HEK293 (cell line): ENCODE data around the gene ZBTB37.

Experiments
- CTCF ChIA-PET: fragments of 350-600 bp; formaldehyde crosslinking; extraction: SDS; loops from one replicate; lab custom pipeline; 2021; ENCODE audit warnings: antibody characterized with exemption; lab: Yijun Ruan, JAX
- POLR2A ChIA-PET: fragments of 300-600 bp; formaldehyde crosslinking; extraction: SDS; loops from one replicate; lab custom pipeline; 2020; ENCODE audit warnings: antibody characterized with exemption, inconsistent platforms; lab: Yijun Ruan, JAX
- H3K27ac ChIP-seq: fragments of 200-500 bp; sonication (Bioruptor generic); 2 replicates; pipeline ENCODE4 v1.5.1; 2014; ENCODE audit warnings: low read depth, low read length, control low read depth, inconsistent platforms; ENCODE audit errors: extremely low read depth
- H3K36me3 ChIP-seq, 2 experiments: fragments of 200-500 bp in 1 of 2; sonication (Bioruptor generic) in 1 of 2; 1 replicate in 1 of 2; 2 replicates in 1 of 2; pipeline ENCODE4 v1.5.1; 2014 to 2017; ENCODE audit warnings: inconsistent platforms in 2 of 2, low read length in 2 of 2; ENCODE audit not compliant: control insufficient read depth in 2 of 2, insufficient read depth in 1 of 2
- H3K4me1 ChIP-seq: fragments of 200-500 bp; sonication (Bioruptor generic); 2 replicates; pipeline ENCODE4 v1.5.1; 2014; ENCODE audit warnings: mild to moderate bottlenecking, low read length, inconsistent platforms; ENCODE audit not compliant: control insufficient read depth, insufficient read depth
- H3K4me3 ChIP-seq: 2 replicates; pipeline ENCODE4 v1.5.1; 2011; ENCODE audit warnings: low read depth, mild to moderate bottlenecking, control low read depth, low read length, moderate library complexity
- H3K9me3 ChIP-seq: fragments of 200-500 bp; sonication (Bioruptor generic); 2 replicates; pipeline ENCODE4 v1.5.1; 2014; ENCODE audit warnings: low read depth, low read length, inconsistent platforms; ENCODE audit not compliant: control insufficient read depth, insufficient read depth
- GLIS2 ChIP-seq: fragments of 450-650 bp; formaldehyde crosslinking; IDR thresholded peaks from 2 replicates; pipeline ENCODE4 v1.5.1; 2016; ENCODE audit warnings: missing biosample characterization, missing genetic modification characterization
- KLF8 ChIP-seq: fragments of 450-650 bp; formaldehyde crosslinking; IDR thresholded peaks from 2 replicates; pipeline ENCODE4 v1.5.1; 2016; ENCODE audit warnings: missing biosample characterization, missing genetic modification characterization
- MEIS1 ChIP-seq: sonication (generic); formaldehyde crosslinking; IDR thresholded peaks from 2 replicates; pipeline ENCODE4 v1.8.1; 2022; ENCODE audit warnings: missing genetic modification reagents, mild to moderate bottlenecking, borderline replicate concordance
- OSR2 ChIP-seq: fragments of 450-650 bp; formaldehyde crosslinking; IDR thresholded peaks from 2 replicates; pipeline ENCODE4 v1.5.1; 2016; ENCODE audit warnings: missing biosample characterization, missing genetic modification characterization
- OVOL3 ChIP-seq: fragments of 450-650 bp; formaldehyde crosslinking; IDR thresholded peaks from 2 replicates; pipeline ENCODE4 v1.5.1; 2016; ENCODE audit warnings: missing biosample characterization, missing genetic modification characterization
- PRDM1 ChIP-seq: fragments of 450-650 bp; formaldehyde crosslinking; IDR thresholded peaks from 2 replicates; pipeline ENCODE4; 2016; ENCODE audit warnings: missing biosample characterization, missing genetic modification characterization
- SCRT1 ChIP-seq: fragments of 450-650 bp; formaldehyde crosslinking; IDR thresholded peaks from 2 replicates; pipeline ENCODE4 v1.5.1; 2016; ENCODE audit warnings: missing biosample characterization, missing genetic modification characterization, borderline replicate concordance
- ZFP69B ChIP-seq: fragments of 450-650 bp; formaldehyde crosslinking; IDR thresholded peaks from 2 replicates; pipeline ENCODE4 v1.5.1; 2016; ENCODE audit warnings: missing biosample characterization, missing genetic modification characterization
- ZNF121 ChIP-seq: fragments of 450-650 bp; formaldehyde crosslinking; IDR thresholded peaks from 2 replicates; pipeline ENCODE4 v1.5.1; 2016; ENCODE audit warnings: missing biosample characterization, missing genetic modification characterization
- ZNF202 ChIP-seq: fragments of 450-650 bp; formaldehyde crosslinking; IDR thresholded peaks from 2 replicates; pipeline ENCODE4 v1.5.1; 2016; ENCODE audit warnings: missing biosample characterization, missing genetic modification characterization, borderline replicate concordance
- ZNF302 ChIP-seq: fragments of 450-650 bp; formaldehyde crosslinking; IDR thresholded peaks from 2 replicates; pipeline ENCODE4 v1.5.1; 2016; ENCODE audit warnings: missing biosample characterization, missing genetic modification characterization, low read depth
- ZNF366 ChIP-seq: fragments of 450-650 bp; formaldehyde crosslinking; conservative IDR thresholded peaks from 2 replicates; pipeline ENCODE4 v1.5.1; 2016; ENCODE audit warnings: missing biosample characterization, missing genetic modification characterization
- ZNF48 ChIP-seq: fragments of 450-650 bp; formaldehyde crosslinking; IDR thresholded peaks from 2 replicates; pipeline ENCODE4 v1.5.1; 2016; ENCODE audit warnings: missing biosample characterization, missing genetic modification characterization
- ZNF600 ChIP-seq: fragments of 450-650 bp; formaldehyde crosslinking; IDR thresholded peaks from 2 replicates; pipeline ENCODE4 v1.5.1; 2016; ENCODE audit warnings: missing biosample characterization, missing genetic modification characterization
- ZNF610 ChIP-seq: fragments of 450-650 bp; formaldehyde crosslinking; IDR thresholded peaks from 2 replicates; pipeline ENCODE4 v1.5.1; 2016; ENCODE audit warnings: missing biosample characterization, missing genetic modification characterization, borderline replicate concordance
- ZNF792 ChIP-seq: fragments of 450-650 bp; formaldehyde crosslinking; IDR thresholded peaks from 2 replicates; pipeline ENCODE4 v1.5.1; 2016; ENCODE audit warnings: missing biosample characterization, missing genetic modification characterization
- TF ChIP-seq, protein P1 (sequence below): fragments of 450-650 bp; formaldehyde crosslinking; IDR thresholded peaks from 2 replicates; pipeline ENCODE4 v1.5.1; 2016; ENCODE audit warnings: missing biosample characterization, missing genetic modification characterization
- TF ChIP-seq, protein P2 (sequence below): fragments of 450-650 bp; formaldehyde crosslinking; optimal IDR thresholded peaks from 2 replicates; pipeline ENCODE3; 2016; ENCODE audit warnings: missing biosample characterization, mild to moderate bottlenecking, missing genetic modification characterization
- TF ChIP-seq, protein P3 (sequence below): fragments of 450-650 bp; formaldehyde crosslinking; IDR thresholded peaks from 2 replicates; pipeline ENCODE4 v1.5.1; 2016; ENCODE audit warnings: missing biosample characterization, missing genetic modification characterization
- TF ChIP-seq, protein P4 (sequence below): fragments of 450-650 bp; formaldehyde crosslinking; IDR thresholded peaks from 2 replicates; pipeline ENCODE4 v1.5.1; 2016; ENCODE audit warnings: missing biosample characterization, missing genetic modification characterization

The ZBTB37 gene

DNA sequence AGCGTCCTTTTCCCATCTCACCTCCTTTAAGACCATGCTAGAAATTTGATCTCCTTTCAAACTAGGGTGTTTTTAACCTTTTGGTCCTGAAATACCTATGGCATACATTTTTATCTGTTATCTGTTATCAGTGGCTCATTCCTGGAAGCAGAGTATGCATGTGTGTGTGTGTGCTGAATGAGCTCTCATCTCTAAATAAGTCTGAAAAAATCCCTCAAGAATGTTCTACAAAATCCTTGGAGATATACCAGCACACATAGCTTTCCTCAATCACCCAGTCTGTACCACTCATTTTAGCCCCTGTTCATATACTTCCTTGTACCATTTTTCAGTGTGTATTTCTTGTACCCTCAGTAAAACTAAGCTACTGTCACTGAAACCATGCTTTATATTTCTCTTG lies 49.7 kb upstream of the ZBTB37 start:
- ChIA-PET POLR2A (interaction anchor here (1.0 kb wide), 1 partner anchor 50 kb away, joined by 3 read pairs; the partner anchor contains the start of genes GAS5 and ZBTB37), CTCF (interaction anchor here (0.6 to 1.1 kb wide), 2 partner anchors 249 to 340 kb away, joined by 3 read pairs; no protein-coding TSS in a partner anchor)
- peaks cover 10 to 21% of the 10 kb centered on the region in 2 experiments; a peak in 2 of 3 replicates for H3K36me3 ChIP-seq
- H3K4me3 ChIP-seq = no peak overlapping the region
- no peaks in the 10 kb centered on the region for H3K9me3 ChIP-seq
- H3K4me1 ChIP-seq = no peaks in the 10 kb centered on the region; the same call in 1 of the 2 replicates
- no peak overlapping the region for H3K27ac ChIP-seq
- TF ChIP-seq OVOL3 (tag by site-specific recombination) (no peak), ZNF366 (no peak), KLF8 (tag by site-specific recombination) (no peak), ZNF610 (tag by site-specific recombination) (no peak), MEIS1 (CRISPR knock-in tag) (no peak)
- TF ChIP-seq, protein P1, sequence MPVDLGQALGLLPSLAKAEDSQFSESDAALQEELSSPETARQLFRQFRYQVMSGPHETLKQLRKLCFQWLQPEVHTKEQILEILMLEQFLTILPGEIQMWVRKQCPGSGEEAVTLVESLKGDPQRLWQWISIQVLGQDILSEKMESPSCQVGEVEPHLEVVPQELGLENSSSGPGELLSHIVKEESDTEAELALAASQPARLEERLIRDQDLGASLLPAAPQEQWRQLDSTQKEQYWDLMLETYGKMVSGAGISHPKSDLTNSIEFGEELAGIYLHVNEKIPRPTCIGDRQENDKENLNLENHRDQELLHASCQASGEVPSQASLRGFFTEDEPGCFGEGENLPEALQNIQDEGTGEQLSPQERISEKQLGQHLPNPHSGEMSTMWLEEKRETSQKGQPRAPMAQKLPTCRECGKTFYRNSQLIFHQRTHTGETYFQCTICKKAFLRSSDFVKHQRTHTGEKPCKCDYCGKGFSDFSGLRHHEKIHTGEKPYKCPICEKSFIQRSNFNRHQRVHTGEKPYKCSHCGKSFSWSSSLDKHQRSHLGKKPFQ (tag by site-specific recombination) = no peak

DNA sequence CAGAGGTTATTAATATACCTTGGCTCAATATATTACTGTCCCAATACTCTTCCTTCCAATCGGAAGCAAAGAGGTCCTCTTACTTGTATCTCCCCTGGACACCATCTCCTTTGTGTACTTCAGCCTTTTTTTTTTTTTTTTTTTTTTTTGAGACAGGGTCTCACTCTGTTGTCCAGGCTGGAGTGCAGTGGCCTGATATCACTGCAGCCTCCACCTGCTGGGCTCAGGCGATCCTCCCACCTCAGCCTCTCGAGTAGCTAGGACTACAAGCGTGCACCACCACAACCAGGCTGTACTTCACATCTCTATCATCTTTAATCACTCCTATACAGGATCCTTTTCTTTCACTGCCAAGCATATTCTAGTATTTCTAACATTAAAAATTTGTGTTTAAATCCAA lies 46.5 kb upstream of the ZBTB37 start:
- no peaks in the 10 kb centered on the region; the same call in 1 of the 2 replicates for H3K4me1 ChIP-seq
- no peaks in the 10 kb centered on the region for H3K9me3 ChIP-seq
- peaks cover 10 to 21% of the 10 kb centered on the region in 2 experiments; a peak in 2 of 3 replicates for H3K36me3 ChIP-seq
- H3K4me3 ChIP-seq = no peak overlapping the region
- no peak overlapping the region for H3K27ac ChIP-seq
- POLR2A ChIA-PET = no interaction called here
- TF ChIP-seq, protein P2, sequence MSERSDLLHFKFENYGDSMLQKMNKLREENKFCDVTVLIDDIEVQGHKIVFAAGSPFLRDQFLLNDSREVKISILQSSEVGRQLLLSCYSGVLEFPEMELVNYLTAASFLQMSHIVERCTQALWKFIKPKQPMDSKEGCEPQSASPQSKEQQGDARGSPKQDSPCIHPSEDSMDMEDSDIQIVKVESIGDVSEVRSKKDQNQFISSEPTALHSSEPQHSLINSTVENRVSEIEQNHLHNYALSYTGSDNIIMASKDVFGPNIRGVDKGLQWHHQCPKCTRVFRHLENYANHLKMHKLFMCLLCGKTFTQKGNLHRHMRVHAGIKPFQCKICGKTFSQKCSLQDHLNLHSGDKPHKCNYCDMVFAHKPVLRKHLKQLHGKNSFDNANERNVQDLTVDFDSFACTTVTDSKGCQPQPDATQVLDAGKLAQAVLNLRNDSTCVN (tag by site-specific recombination) = no peak
- no peak for TF ChIP-seq KLF8 (tag by site-specific recombination)
- no peak for TF ChIP-seq GLIS2 (tag by site-specific recombination)
- TF ChIP-seq, protein P3, sequence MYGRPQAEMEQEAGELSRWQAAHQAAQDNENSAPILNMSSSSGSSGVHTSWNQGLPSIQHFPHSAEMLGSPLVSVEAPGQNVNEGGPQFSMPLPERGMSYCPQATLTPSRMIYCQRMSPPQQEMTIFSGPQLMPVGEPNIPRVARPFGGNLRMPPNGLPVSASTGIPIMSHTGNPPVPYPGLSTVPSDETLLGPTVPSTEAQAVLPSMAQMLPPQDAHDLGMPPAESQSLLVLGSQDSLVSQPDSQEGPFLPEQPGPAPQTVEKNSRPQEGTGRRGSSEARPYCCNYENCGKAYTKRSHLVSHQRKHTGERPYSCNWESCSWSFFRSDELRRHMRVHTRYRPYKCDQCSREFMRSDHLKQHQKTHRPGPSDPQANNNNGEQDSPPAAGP = no peak
- TF ChIP-seq ZFP69B (tag by site-specific recombination) = no peak
- no peak for TF ChIP-seq PRDM1 (tag by site-specific recombination)
- TF ChIP-seq, protein P4, sequence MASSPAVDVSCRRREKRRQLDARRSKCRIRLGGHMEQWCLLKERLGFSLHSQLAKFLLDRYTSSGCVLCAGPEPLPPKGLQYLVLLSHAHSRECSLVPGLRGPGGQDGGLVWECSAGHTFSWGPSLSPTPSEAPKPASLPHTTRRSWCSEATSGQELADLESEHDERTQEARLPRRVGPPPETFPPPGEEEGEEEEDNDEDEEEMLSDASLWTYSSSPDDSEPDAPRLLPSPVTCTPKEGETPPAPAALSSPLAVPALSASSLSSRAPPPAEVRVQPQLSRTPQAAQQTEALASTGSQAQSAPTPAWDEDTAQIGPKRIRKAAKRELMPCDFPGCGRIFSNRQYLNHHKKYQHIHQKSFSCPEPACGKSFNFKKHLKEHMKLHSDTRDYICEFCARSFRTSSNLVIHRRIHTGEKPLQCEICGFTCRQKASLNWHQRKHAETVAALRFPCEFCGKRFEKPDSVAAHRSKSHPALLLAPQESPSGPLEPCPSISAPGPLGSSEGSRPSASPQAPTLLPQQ (tag by site-specific recombination) = no peak
- TF ChIP-seq OSR2 (tag by site-specific recombination) = no peak
- no peak for TF ChIP-seq ZNF792 (tag by site-specific recombination)
- no peak for TF ChIP-seq ZNF202 (tag by site-specific recombination)
- TF ChIP-seq ZNF121 (tag by site-specific recombination) = no peak
- TF ChIP-seq ZNF48 = no peak
- TF ChIP-seq ZNF302 (tag by site-specific recombination) = no peak
- no peak for TF ChIP-seq SCRT1
- no peak for TF ChIP-seq ZNF600 (tag by site-specific recombination)
- TF ChIP-seq, all 188 proteins: peak for 0
- CTCF ChIA-PET = interaction anchor here (0.6 kb wide), 1 partner anchor 76 kb away, joined by 4 read pairs; no protein-coding TSS in a partner anchor
